H9 (cell line): ENCODE data around the gene SPATA46. TPM values are rescaled to one million over a fixed set of nuclear protein-coding genes. Genes with fewer than 3 reads are reported as not detected.

Experiments
- DNase-seq: peaks from one replicate; pipeline ENCODE4 v3.0.0-alpha.2; 2017
- H2AFZ ChIP-seq: one replicate; pipeline ENCODE4 v1.6.1; 2013; ENCODE audit warnings: mild to moderate bottlenecking, low read length, control low read depth, moderate library complexity
- H2AK5ac ChIP-seq: 2 replicates; pipeline ENCODE4 v1.6.1; 2013; ENCODE audit warnings: low read length, control low read depth, mixed read lengths; ENCODE audit not compliant: insufficient read length
- H2BK120ac ChIP-seq: one replicate; pipeline ENCODE4 v1.6.1; 2013; ENCODE audit warnings: low read depth, mild to moderate bottlenecking, low read length, control low read depth, inconsistent platforms; ENCODE audit not compliant: poor library complexity, severe bottlenecking
- H2BK12ac ChIP-seq: 2 replicates; pipeline ENCODE4 v1.6.1; 2013; ENCODE audit warnings: low read length, control low read depth, mixed read lengths, low read depth; ENCODE audit not compliant: insufficient read length
- H2BK15ac ChIP-seq: 2 replicates; pipeline ENCODE4 v1.6.1; 2013; ENCODE audit warnings: low read depth, low read length, control low read depth
- H2BK20ac ChIP-seq: one replicate; pipeline ENCODE4 v1.6.1; 2013; ENCODE audit warnings: low read depth, mild to moderate bottlenecking, low read length, control low read depth, inconsistent platforms; ENCODE audit not compliant: poor library complexity, severe bottlenecking
- H2BK5ac ChIP-seq: 2 replicates; pipeline ENCODE4 v1.6.1; 2013; ENCODE audit warnings: low read length, control low read depth, mixed read lengths; ENCODE audit not compliant: insufficient read length
- H3K14ac ChIP-seq: 2 replicates; pipeline ENCODE4 v1.6.1; 2013; ENCODE audit warnings: low read length, control low read depth; ENCODE audit not compliant: insufficient read depth
- H3K18ac ChIP-seq: 2 replicates; pipeline ENCODE4 v1.6.1; 2013; ENCODE audit warnings: low read depth, mild to moderate bottlenecking, mixed read lengths, low read length, control low read depth; ENCODE audit not compliant: insufficient read length
- H3K23ac ChIP-seq: 2 replicates; pipeline ENCODE4 v1.6.1; 2013; ENCODE audit warnings: low read length, control low read depth, mixed read lengths, low read depth; ENCODE audit not compliant: insufficient read length
- H3K23me2 ChIP-seq: 2 replicates; pipeline ENCODE4 v1.6.1; 2013; ENCODE audit warnings: low read depth, mild to moderate bottlenecking, mixed read lengths, low read length, control low read depth; ENCODE audit not compliant: insufficient read length, poor library complexity, severe bottlenecking
- H3K27ac ChIP-seq: 2 replicates; pipeline ENCODE4 v1.5.1; 2013; ENCODE audit warnings: low read length, control low read depth, mixed read lengths, low read depth; ENCODE audit not compliant: insufficient read length
- H3K27me3 ChIP-seq: 2 replicates; pipeline ENCODE4 v1.6.1; 2013; ENCODE audit warnings: low read length, control low read depth, inconsistent platforms; ENCODE audit not compliant: insufficient read depth
- H3K4ac ChIP-seq: 2 replicates; pipeline ENCODE4 v1.6.1; 2013; ENCODE audit warnings: low read depth, mild to moderate bottlenecking, control low read depth, inconsistent platforms, low read length, moderate library complexity
- H3K4me1 ChIP-seq: 2 replicates; pipeline ENCODE4 v1.6.1; 2013; ENCODE audit warnings: low read length, control low read depth, inconsistent platforms; ENCODE audit not compliant: insufficient read depth
- H3K4me2 ChIP-seq: 2 replicates; pipeline ENCODE4 v1.6.1; 2013; ENCODE audit warnings: low read length, control low read depth, mixed read lengths; ENCODE audit not compliant: insufficient read length, insufficient read depth
- H3K56ac ChIP-seq: 2 replicates; pipeline ENCODE4 v1.6.1; 2013; ENCODE audit warnings: low read depth, mild to moderate bottlenecking, mixed read lengths, low read length, control low read depth; ENCODE audit not compliant: insufficient read length
- H3K79me1 ChIP-seq: 2 replicates; pipeline ENCODE4 v1.6.1; 2013; ENCODE audit warnings: low read depth, mild to moderate bottlenecking, moderate library complexity, low read length, control low read depth, inconsistent platforms; ENCODE audit not compliant: insufficient read depth, poor library complexity, severe bottlenecking
- H3K79me2 ChIP-seq: 2 replicates; pipeline ENCODE4 v1.6.1; 2013; ENCODE audit warnings: low read length, control low read depth, inconsistent platforms; ENCODE audit not compliant: insufficient read depth
- H3K9ac ChIP-seq: 2 replicates; pipeline ENCODE4 v1.6.1; 2013; ENCODE audit warnings: low read length, control low read depth, mixed read lengths; ENCODE audit not compliant: insufficient read length; ENCODE audit errors: extremely low read depth
- H3K9me3 ChIP-seq: one replicate; pipeline ENCODE4 v1.6.1; 2013; ENCODE audit warnings: low read depth, low read length, inconsistent platforms; ENCODE audit not compliant: control insufficient read depth
- H3T11ph ChIP-seq: one replicate; pipeline ENCODE4 v1.6.1; 2013; ENCODE audit warnings: mild to moderate bottlenecking, low read length, control low read depth, inconsistent platforms
- H4K20me1 ChIP-seq: one replicate; pipeline ENCODE4 v1.6.1; 2013; ENCODE audit not compliant: control insufficient read depth, insufficient read length, insufficient read depth
- H4K5ac ChIP-seq: 2 replicates; pipeline ENCODE4 v1.6.1; 2013; ENCODE audit warnings: low read depth, mild to moderate bottlenecking, mixed read lengths, low read length, control low read depth; ENCODE audit not compliant: insufficient read length
- H4K8ac ChIP-seq: replicated peaks from 2 replicates; pipeline ENCODE4 v1.6.1; 2013; ENCODE audit warnings: low read length, control low read depth, mixed read lengths, low read depth; ENCODE audit not compliant: insufficient read length
- H4K91ac ChIP-seq: 2 replicates; pipeline ENCODE4 v1.6.1; 2013; ENCODE audit warnings: low read depth, mild to moderate bottlenecking, moderate library complexity, mixed read lengths, low read length, control low read depth; ENCODE audit not compliant: insufficient read length
- H3K27ac Mint-ChIP-seq, 3 experiments: 2 replicates in 2 of 3; 3 replicates in 1 of 3; pipeline ENCODE4 v1.8.0; 2020 to 2021; ENCODE audit warnings: mixed read lengths in 3 of 3, mild to moderate bottlenecking in 1 of 3, moderate library complexity in 1 of 3
- H3K27me3 Mint-ChIP-seq: 2 replicates; pipeline ENCODE4 v1.8.0; 2021; ENCODE audit warnings: low read depth, mild to moderate bottlenecking, moderate library complexity, mixed read lengths
- H3K36me3 Mint-ChIP-seq, 3 experiments: 2 replicates in 2 of 3; 3 replicates in 1 of 3; pipeline ENCODE4 v1.8.0; 2020 to 2021; ENCODE audit warnings: low read depth in 3 of 3, mixed read lengths in 3 of 3; ENCODE audit not compliant: insufficient read depth in 1 of 3
- H3K4me1 Mint-ChIP-seq, 2 experiments: 2 replicates each; pipeline ENCODE4 v1.8.0; 2020; ENCODE audit warnings: mixed read lengths in 2 of 2
- H3K4me3 Mint-ChIP-seq, 2 experiments: 2 replicates in 1 of 2; 3 replicates in 1 of 2; pipeline ENCODE4 v1.8.0; 2020 to 2021; ENCODE audit warnings: mild to moderate bottlenecking in 2 of 2, mixed read lengths in 2 of 2, moderate library complexity in 1 of 2
- H3K9me3 Mint-ChIP-seq, 2 experiments: 2 replicates in 1 of 2; 3 replicates in 1 of 2; pipeline ENCODE4 v1.8.0; 2020; ENCODE audit warnings: mild to moderate bottlenecking in 2 of 2, mixed read lengths in 2 of 2, moderate library complexity in 1 of 2
- CTCF ChIP-seq: fragments of 200-600 bp; sonication (generic); conservative IDR thresholded peaks from 3 replicates; pipeline ENCODE4 v1.8.0; 2021; ENCODE audit warnings: antibody characterized with exemption, mild to moderate bottlenecking
- WGBS: extraction: QIAGEN DNeasy Blood & Tissue Kit; methylation state at CpG from one replicate; pipeline ENCODE4 v1.1.7; 2013; ENCODE audit warnings: missing lambda C conversion rate, low lambda C conversion rate, mixed read lengths; ENCODE audit not compliant: insufficient read length; ENCODE audit errors: extremely low coverage; 5-methylcytosine and 5-hydroxymethylcytosine counted together
- total RNA-seq: library from RNA; stranded (reverse); gene quantifications from 2 replicates; pipeline ENCODE4 v1.2.1, GENCODE V29; 2021

The SPATA46 gene
- total RNA-seq, 1 experiment from 2014 or later: not detected

DNA sequence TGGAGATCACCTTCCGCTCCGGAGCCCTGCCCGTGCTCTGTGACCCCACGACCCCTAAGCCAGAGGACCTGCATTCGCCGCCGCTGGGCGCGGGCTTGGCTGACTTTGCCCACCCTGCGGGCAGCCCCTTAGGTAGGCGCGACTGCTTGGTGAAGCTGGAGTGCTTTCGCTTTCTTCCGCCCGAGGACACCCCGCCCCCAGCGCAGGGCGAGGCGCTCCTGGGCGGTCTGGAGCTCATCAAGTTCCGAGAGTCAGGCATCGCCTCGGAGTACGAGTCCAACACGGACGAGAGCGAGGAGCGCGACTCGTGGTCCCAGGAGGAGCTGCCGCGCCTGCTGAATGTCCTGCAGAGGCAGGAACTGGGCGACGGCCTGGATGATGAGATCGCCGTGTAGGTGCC lies 9.6 kb downstream of the SPATA46 start:
- H3K14ac ChIP-seq: no peak overlapping the region; the same call in 1 of the 2 replicates
- no peak for TF ChIP-seq CTCF
- H2BK120ac ChIP-seq: no peak overlapping the region
- Mint-ChIP-seq H3K36me3 (peaks cover 2 to 10% (median 3%) of the 10 kb centered on the region in 3 experiments; a peak in 4 of 7 replicates), H3K9me3 (no peaks in the 10 kb centered on the region), H3K27ac (no peak overlapping the region), H3K27me3 (no peaks in the 10 kb centered on the region), H3K4me1 (peaks cover 0 to 7% of the 10 kb centered on the region in 2 experiments; a peak in 2 of 4 replicates), H3K4me3 (no peak overlapping the region)
- H4K5ac ChIP-seq: no peak overlapping the region
- no peak overlapping the region for H3K9ac ChIP-seq
- no peak for DNase-seq
- H3K27ac ChIP-seq: no peak overlapping the region
- no peak overlapping the region for H2AFZ ChIP-seq
- no peak overlapping the region for H2BK5ac ChIP-seq
- H2BK20ac ChIP-seq: no peak overlapping the region
- no peak overlapping the region for H2BK15ac ChIP-seq
- H3K4me1 ChIP-seq: no peaks in the 10 kb centered on the region
- no peaks in the 10 kb centered on the region for H4K20me1 ChIP-seq
- no peaks in the 10 kb centered on the region for H3K23me2 ChIP-seq
- no peak overlapping the region for H3K23ac ChIP-seq
- H4K91ac ChIP-seq: no peak overlapping the region
- no peak overlapping the region for H4K8ac ChIP-seq
- H3K4me2 ChIP-seq: no peak overlapping the region
- H2AK5ac ChIP-seq: no peak overlapping the region
- no peak overlapping the region for H3K56ac ChIP-seq
- no peak overlapping the region for H3K4ac ChIP-seq
- no peaks in the 10 kb centered on the region for H3K27me3 ChIP-seq
- H3K79me1 ChIP-seq: no peaks in the 10 kb centered on the region
- no peak overlapping the region for H3K18ac ChIP-seq
- H3K79me2 ChIP-seq: no peaks in the 10 kb centered on the region
- no peaks in the 10 kb centered on the region for H3K9me3 ChIP-seq
- WGBS: no CpG with 5 or more reads among the region's 36 CpGs
- no peak overlapping the region for H2BK12ac ChIP-seq
- H3T11ph ChIP-seq: no peak overlapping the region
